Stimulated activated CD4-positive, alpha-beta T cell treated with anti-CD3 and anti-CD28 coated beads, Interleukin-15, amount 100 ng/mL, for 24 hours (primary cell): ENCODE data around the gene IZUMO1.
"Not testable (repeated sequence)": the region's sequence is repeated elsewhere in the genome, so short reads cannot be mapped to it uniquely, and the experiment has no call there.

Experiments
- DNase-seq: peaks from one replicate; pipeline ENCODE4 v3.0.0-alpha.2; 2020

Gene IZUMO1

GRCh38 chr19:48711106-48711662 is 35.5 kb downstream of the IZUMO1 start:
- DNase-seq: no peak

GRCh38 chr19:48708471-48708870 is 38.2 kb downstream of the IZUMO1 start:
- no peak for DNase-seq

- no peak for DNase-seq
These were observed 41.3 kb downstream of the IZUMO1 start for GRCh38 chr19:48705431-48705830.

GRCh38 chr19:48703316-48703715 is 43.4 kb downstream of the IZUMO1 start:
- no peak for DNase-seq

GRCh38 chr19:48702701-48703100 is 44.0 kb downstream of the IZUMO1 start:
- DNase-seq: no peak

- DNase-seq: no peak
These were observed 48.7 kb downstream of the IZUMO1 start for GRCh38 chr19:48698046-48698445.

GRCh38 chr19:48696353-48697010 is 50.2 kb downstream of the IZUMO1 start:
- DNase-seq: peak; percentile 32

- no peak for DNase-seq
These were observed 50.9 kb downstream of the IZUMO1 start, which contains the start of gene FUT2 for GRCh38 chr19:48695743-48696352. Gene FUT2 (plus strand): TSS chr19:48695971. CDS start chr19:48702957, 6,986 bp downstream.

GRCh38 chr19:48693629-48694028 is 53.1 kb downstream of the IZUMO1 start:
- DNase-seq: not testable (repeated sequence)
